HCT116 (cell line): ENCODE measurements around the gene TPPP3. TPM values are rescaled to one million over a fixed set of nuclear protein-coding genes. Genes with fewer than 3 reads are reported as not detected.

Experiments used
- ATAC-seq: fragments of 200-7000 bp; cut with Tn5 transposase; 2 replicates; pipeline ENCODE4 v1.9.1; 2020; ENCODE audit warnings: mild to moderate bottlenecking, moderate library complexity
- BruUV-seq: library from RNA; stranded (reverse); fragments of 400-500 nt; replicated peaks from 2 replicates; lab custom pipeline; 2021; lab: Mats Ljungman, UMichigan
- CTCF ChIA-PET: fragments of 300-600 bp; sonication (Branson Sonifier 250); formaldehyde crosslinking; loops from one replicate; lab custom pipeline; 2021; ENCODE audit warnings: antibody characterized with exemption; lab: Charles Lee
- POLR2A ChIA-PET: fragments of 300-600, 350-600 bp; sonication (Branson Sonifier 250); formaldehyde crosslinking; loops from one replicate; lab custom pipeline; 2021; ENCODE audit warnings: antibody characterized with exemption; lab: Charles Lee
- RAD21 ChIA-PET, 2 experiments: fragments of 300-600 bp; sonication (Branson Sonifier 250); formaldehyde crosslinking; loops; one replicate each; lab custom pipeline; 2023; ENCODE audit warnings: low total read pairs in 2 of 2; ENCODE audit not compliant: uncharacterized antibody in 2 of 2, unreplicated experiment in 2 of 2, low non-redundant PET in 1 of 2; lab: Charles Lee
- DNase-seq: peaks from one replicate; pipeline ENCODE4 v3.0.0-alpha.2; 2010; ENCODE audit warnings: low read depth, low spot score
- H2AFZ ChIP-seq: fragments of 200-600 bp; shearing (Covaris generic), sonication (generic); 2 replicates; pipeline ENCODE4 v1.6.1; 2017; ENCODE audit warnings: low read depth, mixed run types, mixed read lengths, antibody characterized with exemption, low read length; ENCODE audit not compliant: poor library complexity, severe bottlenecking
- H3K27ac ChIP-seq: 2 replicates; pipeline ENCODE4 v1.5.1; 2012; ENCODE audit warnings: low read depth, low read length
- H3K27me3 ChIP-seq: fragments of 200-600 bp; sonication (generic); 2 replicates; pipeline ENCODE4 v1.6.1; 2016; ENCODE audit warnings: mixed run types, low read length, mixed read lengths; ENCODE audit not compliant: insufficient read depth
- H3K36me3 ChIP-seq, 2 experiments: fragments of 200-500 bp in 1 of 2; fragments of 200-600 bp in 1 of 2; sonication (Bioruptor generic) in 1 of 2; sonication (generic) in 1 of 2; 2 replicates each; pipeline versions ENCODE4 v1.5.1 to v1.6.1; 2014 to 2016; ENCODE audit warnings: low read length in 2 of 2, inconsistent platforms in 1 of 2, mixed read lengths in 1 of 2, mixed run types in 1 of 2; ENCODE audit not compliant: insufficient read depth in 2 of 2, control insufficient read depth in 1 of 2
- H3K4me1 ChIP-seq, 2 experiments: fragments of 200-600 bp in 1 of 2; sonication (generic) in 1 of 2; 2 replicates each; pipeline versions ENCODE4 v1.5.1 to v1.6.1; 2012 to 2017; ENCODE audit warnings: low read length in 2 of 2, inconsistent platforms in 1 of 2, mild to moderate bottlenecking in 1 of 2, mixed read lengths in 1 of 2, mixed run types in 1 of 2, moderate library complexity in 1 of 2; ENCODE audit not compliant: insufficient read depth in 2 of 2, control insufficient read depth in 1 of 2
- H3K4me2 ChIP-seq: fragments of 200-600 bp; sonication (generic); 2 replicates; pipeline ENCODE4 v1.6.1; 2017; ENCODE audit warnings: mixed run types, low read length, mixed read lengths
- H3K4me3 ChIP-seq, 2 experiments: fragments of 200-600 bp in 1 of 2; sonication (generic) in 1 of 2; replicated peaks in 1 of 2; 2 replicates each; pipeline ENCODE4 v1.5.1; 2011 to 2016; ENCODE audit warnings: low read length in 2 of 2, control low read depth in 1 of 2, low read depth in 1 of 2, mild to moderate bottlenecking in 1 of 2, mixed read lengths in 1 of 2, mixed run types in 1 of 2
- H3K79me2 ChIP-seq: fragments of 200-600 bp; sonication (generic); 2 replicates; pipeline ENCODE4 v1.6.1; 2017; ENCODE audit warnings: mild to moderate bottlenecking, mixed run types, low read length, moderate library complexity, mixed read lengths; ENCODE audit not compliant: insufficient read depth
- H3K9ac ChIP-seq: fragments of 200-600 bp; sonication (generic); 2 replicates; pipeline ENCODE4 v1.6.1; 2016; ENCODE audit warnings: low read length, mixed read lengths
- H3K9me2 ChIP-seq: fragments of 200-600 bp; sonication (generic), shearing (Covaris generic); 2 replicates; pipeline ENCODE4 v1.6.1; 2017; ENCODE audit warnings: mixed run types, mild to moderate bottlenecking, moderate library complexity; ENCODE audit not compliant: insufficient read depth
- H3K9me3 ChIP-seq, 2 experiments: fragments of 200-500 bp in 1 of 2; fragments of 200-600 bp in 1 of 2; sonication (Bioruptor generic) in 1 of 2; sonication (generic) in 1 of 2; 2 replicates each; pipeline ENCODE4 v1.6.1; 2014 to 2017; ENCODE audit warnings: low read length in 2 of 2, mixed read lengths in 2 of 2, inconsistent platforms in 1 of 2, low read depth in 1 of 2, mild to moderate bottlenecking in 1 of 2, mixed run types in 1 of 2, moderate library complexity in 1 of 2; ENCODE audit not compliant: control insufficient read depth in 1 of 2, insufficient read depth in 1 of 2
- H4K20me1 ChIP-seq: fragments of 200-600 bp; sonication (generic), shearing (Covaris generic); 2 replicates; pipeline ENCODE4 v1.6.1; 2017; ENCODE audit warnings: mixed run types, mild to moderate bottlenecking, moderate library complexity; ENCODE audit not compliant: insufficient read depth
- ATF3 ChIP-seq: IDR thresholded peaks from 2 replicates; pipeline ENCODE4 v1.6.1; 2012
- CEBPB ChIP-seq: IDR thresholded peaks from 2 replicates; pipeline ENCODE4 v1.6.1; 2012; ENCODE audit warnings: low read depth
- CTCF ChIP-seq, 3 experiments: fragments of 200-600 bp in 1 of 3; sonication (generic) in 1 of 3; IDR thresholded peaks in 2 of 3; conservative IDR thresholded peaks in 1 of 3; 2 replicates each; pipeline ENCODE4 v1.5.1; 2012 to 2017; ENCODE audit warnings: low read depth in 2 of 3, low read length in 2 of 3, antibody characterized with exemption in 1 of 3, borderline replicate concordance in 1 of 3, control low read depth in 1 of 3, mild to moderate bottlenecking in 1 of 3, mixed read lengths in 1 of 3, mixed run types in 1 of 3, moderate library complexity in 1 of 3; ENCODE audit not compliant: insufficient read depth in 1 of 3
- JUND ChIP-seq: IDR thresholded peaks from 2 replicates; pipeline ENCODE4 v1.6.1; 2012
- SP1 ChIP-seq: IDR thresholded peaks from 2 replicates; pipeline ENCODE4 v1.6.1; 2012; ENCODE audit warnings: low read depth
- ZFX ChIP-seq: fragments of 450-650 bp; IDR thresholded peaks from 2 replicates; pipeline ENCODE4 v1.6.1; 2017
- intact Hi-C: fragments of 100-400 bp; cut with micrococcal nuclease; formaldehyde crosslinking; loops from 2 replicates; pipeline ENCODE4 v1.10.0; 2022
- total RNA-seq: library from RNA; stranded (reverse); gene quantifications from one replicate; pipeline ENCODE4 v1.2.1, GENCODE V29; 2021; ENCODE audit not compliant: unreplicated experiment
- TF ChIP-seq, protein P1 (sequence below): IDR thresholded peaks from 2 replicates; pipeline ENCODE4 v1.6.1; 2011; ENCODE audit warnings: mild to moderate bottlenecking, low read length, moderate library complexity; ENCODE audit not compliant: insufficient replicate concordance; ENCODE audit errors: extremely low read depth

The TPPP3 gene
- total RNA-seq, 1 experiment from 2014 or later: 1.2 TPM

- Histone ChIP-seq H2AFZ (no peak overlapping the region), H3K4me3 (no peak overlapping the region), H3K4me1 (peaks cover 10 to 19% of the 10 kb centered on the region in 2 experiments; a peak in 3 of 4 replicates), H3K27ac (no peak overlapping the region), H3K36me3 (no peaks in the 10 kb centered on the region), H4K20me1 (no peaks in the 10 kb centered on the region), H3K79me2 (no peaks in the 10 kb centered on the region), H3K27me3 (no peaks in the 10 kb centered on the region), H3K9me2 (no peaks in the 10 kb centered on the region), H3K4me2 (no peak overlapping the region), H3K9me3 (no peaks in the 10 kb centered on the region), H3K9ac (no peak overlapping the region)
- BruUV-seq: no TSS peak
- RAD21 ChIA-PET: interaction anchor here in 1 of 2 experiments (0.5 kb wide), 1 partner anchor 46 kb away, joined by 4 read pairs; no protein-coding TSS in a partner anchor
- no peak for ATAC-seq
- CTCF ChIA-PET: no interaction called here
- TF ChIP-seq CTCF (IDR thresholded peaks at IDR 0.05 in 2 of 3, conservative IDR thresholded peaks at IDR 0.05 in 1 of 3; ENCODE audit: borderline replicate concordance in 1 of 3, insufficient read depth in 1 of 3, low read depth in 2 of 3, low read length in 2 of 3): 0 out of 6 replicates have a peak, but pooled peaks of 1 of the 3 experiments have one; percentile 9
- no peak for TF ChIP-seq JUND
- intact Hi-C loops: loop anchor here (5.0 kb wide), 1 partner anchor 173 kb away; the partner anchor contains the start of genes FHOD1 and SLC9A5
- POLR2A ChIA-PET: no interaction called here
- DNase-seq: no peak
These were observed 26.6 kb upstream of the TPPP3 start for GRCh38 chr16:67419931-67420330.

DNA sequence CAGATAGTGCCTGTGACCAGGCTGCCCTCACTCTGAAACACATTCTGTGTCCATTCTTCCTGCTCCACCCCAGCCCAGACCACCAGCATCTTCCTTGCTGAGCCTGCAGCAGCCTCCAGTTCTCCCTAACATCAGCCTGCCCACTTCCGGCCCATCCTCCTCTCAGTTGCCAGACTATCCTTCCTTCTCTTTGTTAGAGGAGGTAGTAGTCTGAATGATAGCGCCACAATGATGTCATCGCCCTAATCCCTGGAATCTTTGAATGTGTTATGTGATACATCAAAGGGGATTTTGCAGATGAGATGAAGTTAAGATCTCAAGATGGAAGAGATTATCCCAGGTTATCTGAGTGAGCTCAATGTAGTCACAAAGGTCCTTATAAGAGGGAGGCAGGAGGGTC, 26.2 kb upstream of the TPPP3 start:
- Histone ChIP-seq H3K4me2 (no peak overlapping the region), H4K20me1 (no peaks in the 10 kb centered on the region), H3K27ac (no peak overlapping the region), H3K27me3 (no peaks in the 10 kb centered on the region), H3K79me2 (no peaks in the 10 kb centered on the region), H3K9me3 (no peaks in the 10 kb centered on the region), H3K36me3 (no peaks in the 10 kb centered on the region), H3K9me2 (no peaks in the 10 kb centered on the region), H3K4me1 (peaks cover 10 to 19% of the 10 kb centered on the region in 2 experiments; a peak in 3 of 4 replicates), H3K4me3 (no peak overlapping the region), H3K9ac (no peak overlapping the region), H2AFZ (no peak overlapping the region)
- POLR2A ChIA-PET: no interaction called here
- ATAC-seq (no peak), DNase-seq (no peak)
- CTCF ChIA-PET: no interaction called here
- RAD21 ChIA-PET: interaction anchor here in 1 of 2 experiments (0.5 kb wide), 1 partner anchor 47 kb away, joined by 4 read pairs; no protein-coding TSS in a partner anchor
- BruUV-seq: no TSS peak
- intact Hi-C loops: loop anchor here (5.0 kb wide), 1 partner anchor 172 kb away; the partner anchor contains the start of genes FHOD1 and SLC9A5
- TF ChIP-seq ATF3 (no peak), ZFX (no peak), SP1 (no peak), CEBPB (no peak)
- TF ChIP-seq, protein P1, sequence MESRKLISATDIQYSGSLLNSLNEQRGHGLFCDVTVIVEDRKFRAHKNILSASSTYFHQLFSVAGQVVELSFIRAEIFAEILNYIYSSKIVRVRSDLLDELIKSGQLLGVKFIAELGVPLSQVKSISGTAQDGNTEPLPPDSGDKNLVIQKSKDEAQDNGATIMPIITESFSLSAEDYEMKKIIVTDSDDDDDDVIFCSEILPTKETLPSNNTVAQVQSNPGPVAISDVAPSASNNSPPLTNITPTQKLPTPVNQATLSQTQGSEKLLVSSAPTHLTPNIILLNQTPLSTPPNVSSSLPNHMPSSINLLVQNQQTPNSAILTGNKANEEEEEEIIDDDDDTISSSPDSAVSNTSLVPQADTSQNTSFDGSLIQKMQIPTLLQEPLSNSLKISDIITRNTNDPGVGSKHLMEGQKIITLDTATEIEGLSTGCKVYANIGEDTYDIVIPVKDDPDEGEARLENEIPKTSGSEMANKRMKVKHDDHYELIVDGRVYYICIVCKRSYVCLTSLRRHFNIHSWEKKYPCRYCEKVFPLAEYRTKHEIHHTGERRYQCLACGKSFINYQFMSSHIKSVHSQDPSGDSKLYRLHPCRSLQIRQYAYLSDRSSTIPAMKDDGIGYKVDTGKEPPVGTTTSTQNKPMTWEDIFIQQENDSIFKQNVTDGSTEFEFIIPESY: no peak
